ENCODE measurements around the gene CFAP61. TPM values are rescaled to one million over a fixed set of nuclear protein-coding genes. Genes with fewer than 3 reads are reported as not detected.
"Not testable (repeated sequence)": the region's sequence is repeated elsewhere in the genome, so short reads cannot be mapped to it uniquely, and the experiment has no call there.

CFAP61 gene
- total and polyA plus RNA-seq, 11 donors = 12.1 to 102 (median 41.8) TPM

DNA sequence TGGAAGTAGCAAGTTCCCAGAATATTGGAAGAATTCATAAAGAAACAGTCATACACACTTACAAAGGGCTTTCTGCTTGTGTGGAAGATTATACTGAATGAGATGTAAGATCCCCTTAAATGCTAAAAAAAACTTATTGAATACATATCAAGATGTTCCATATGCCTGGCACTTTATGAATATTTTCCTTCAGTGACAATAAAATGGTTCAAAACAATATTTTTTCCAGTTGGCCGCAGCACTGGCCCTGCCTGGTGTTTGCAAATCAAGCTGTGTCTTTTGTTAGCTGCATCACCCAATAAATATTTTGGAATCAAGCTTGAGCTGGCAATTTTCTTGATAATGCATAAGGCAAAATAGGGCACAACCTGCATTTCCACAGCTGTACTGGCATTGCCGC lies 51.2 kb downstream of the CFAP61 start:
- WGBS, 4 donors = 79 to 90% (median 88%) methylated on average over 2 of the region's 2 CpGs
- no peak for ATAC-seq
- TF ChIP-seq, protein P1, sequence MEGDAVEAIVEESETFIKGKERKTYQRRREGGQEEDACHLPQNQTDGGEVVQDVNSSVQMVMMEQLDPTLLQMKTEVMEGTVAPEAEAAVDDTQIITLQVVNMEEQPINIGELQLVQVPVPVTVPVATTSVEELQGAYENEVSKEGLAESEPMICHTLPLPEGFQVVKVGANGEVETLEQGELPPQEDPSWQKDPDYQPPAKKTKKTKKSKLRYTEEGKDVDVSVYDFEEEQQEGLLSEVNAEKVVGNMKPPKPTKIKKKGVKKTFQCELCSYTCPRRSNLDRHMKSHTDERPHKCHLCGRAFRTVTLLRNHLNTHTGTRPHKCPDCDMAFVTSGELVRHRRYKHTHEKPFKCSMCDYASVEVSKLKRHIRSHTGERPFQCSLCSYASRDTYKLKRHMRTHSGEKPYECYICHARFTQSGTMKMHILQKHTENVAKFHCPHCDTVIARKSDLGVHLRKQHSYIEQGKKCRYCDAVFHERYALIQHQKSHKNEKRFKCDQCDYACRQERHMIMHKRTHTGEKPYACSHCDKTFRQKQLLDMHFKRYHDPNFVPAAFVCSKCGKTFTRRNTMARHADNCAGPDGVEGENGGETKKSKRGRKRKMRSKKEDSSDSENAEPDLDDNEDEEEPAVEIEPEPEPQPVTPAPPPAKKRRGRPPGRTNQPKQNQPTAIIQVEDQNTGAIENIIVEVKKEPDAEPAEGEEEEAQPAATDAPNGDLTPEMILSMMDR (IDR thresholded peaks at IDR 0.05) = no peak
- no peak for TF ChIP-seq POLR2A (IDR thresholded peaks at IDR 0.05)
- intact Hi-C loops (cut with DNase I) = loop anchor here in 1 of 10 donors (5.0 kb wide), 1 partner anchor 49 kb away; no protein-coding TSS in a partner anchor
- Histone ChIP-seq H3K27me3 (no peaks in the 10 kb centered on the region), H3K27ac (peak overlapping the region in 10 of 12 donors; percentile 27 to 90 (median 60)), H3K4me3 (no peak overlapping the region), H3K9me3 (no peaks in the 10 kb centered on the region), H3K4me1 (peaks cover 0 to 13% (median 2%) of the 10 kb centered on the region in 12 donors), H3K36me3 (peaks cover 0 to 11% (median 0%) of the 10 kb centered on the region in 9 donors)
- no peak for DNase-seq

GRCh38 chr20:20123187-20123586 lies 70.9 kb downstream of the CFAP61 start:
- H3K36me3 ChIP-seq; H3K4me3 ChIP-seq; ATAC-seq; intact Hi-C loops (cut with DNase I); DNase-seq; H3K27ac ChIP-seq; H3K27me3 ChIP-seq; H3K4me1 ChIP-seq: not testable (repeated sequence)
- WGBS, 4 donors = 80 to 86% (median 86%) methylated on average over 1 of the region's 1 CpG
- peaks cover 0 to 20% (median 0%) of the 10 kb centered on the region in 12 donors for H3K9me3 ChIP-seq

DNA sequence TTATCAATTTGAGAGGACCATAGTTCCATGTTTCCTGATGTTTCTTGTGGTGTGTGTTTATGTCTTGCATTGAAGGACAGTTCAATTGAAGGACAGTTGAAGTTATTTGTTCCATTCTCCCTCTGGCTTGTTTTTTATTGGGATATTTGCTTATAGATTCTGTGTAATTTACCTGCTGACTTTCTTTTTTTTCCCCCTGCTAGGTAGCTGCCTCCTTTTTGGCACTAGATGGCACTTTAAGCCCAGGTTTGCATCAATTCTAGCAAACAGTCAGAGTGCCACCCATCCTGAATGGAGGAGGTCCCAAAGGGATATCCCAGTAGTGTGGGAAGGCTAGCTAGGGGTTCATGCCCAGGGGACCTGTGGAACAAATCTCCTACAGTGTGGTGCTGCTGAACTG lies 78.1 kb downstream of the CFAP61 start:
- peak in 2 of 4 donors; percentile 33 to 38 for ATAC-seq

GRCh38 chr20:20134941-20135575 lies 82.7 kb downstream of the CFAP61 start:
- intact Hi-C loops (cut with DNase I) = loop anchor here in 3 of 10 donors (5.0 to 10.0 kb wide), 3 partner anchors 48 to 100 kb away; no protein-coding TSS in a partner anchor
- peaks cover 0 to 36% (median 5%) of the 10 kb centered on the region in 12 donors for H3K9me3 ChIP-seq
- no peak for TF ChIP-seq POLR2A (IDR thresholded peaks at IDR 0.05)
- TF ChIP-seq, protein P1 (IDR thresholded peaks at IDR 0.05) = no peak
- H3K4me3 ChIP-seq = no peak overlapping the region
- no peaks in the 10 kb centered on the region for H3K36me3 ChIP-seq
- H3K27ac ChIP-seq = no peak overlapping the region
- WGBS, 4 donors = 11 to 31% (median 18%) methylated on average over 1 of the region's 1 CpG
- no peak for DNase-seq
- no peak for ATAC-seq
- H3K27me3 ChIP-seq = no peaks in the 10 kb centered on the region
- H3K4me1 ChIP-seq = peaks cover 0 to 21% (median 0%) of the 10 kb centered on the region in 12 donors

More for the DNA sequence above, 78.1 kb downstream of the CFAP61 start:
- Histone ChIP-seq H3K4me3 (no peak overlapping the region), H3K27ac (no peak overlapping the region), H3K4me1 (peaks cover 0 to 5% (median 0%) of the 10 kb centered on the region in 12 donors), H3K27me3 (no peaks in the 10 kb centered on the region), H3K36me3 (no peaks in the 10 kb centered on the region), H3K9me3 (peaks cover 0 to 35% (median 8%) of the 10 kb centered on the region in 12 donors)
- no peak for DNase-seq
- no peak for TF ChIP-seq POLR2A (IDR thresholded peaks at IDR 0.05)
- TF ChIP-seq, protein P1 (IDR thresholded peaks at IDR 0.05) = peak in 3 of 12 donors; percentile 5 to 23 (median 6)
- intact Hi-C loops (cut with DNase I) = loop anchor here in 1 of 10 donors (10.0 kb wide), 1 partner anchor 104 kb away; no protein-coding TSS in a partner anchor

All from heart left ventricle (tissue), 16 donors.